ENCODE measurements around the gene HDC. TPM values are rescaled to one million over a fixed set of nuclear protein-coding genes. Genes with fewer than 3 reads are reported as not detected.

The HDC gene
- total RNA-seq, 1 experiment from 2014 or later, result not detected

DNA sequence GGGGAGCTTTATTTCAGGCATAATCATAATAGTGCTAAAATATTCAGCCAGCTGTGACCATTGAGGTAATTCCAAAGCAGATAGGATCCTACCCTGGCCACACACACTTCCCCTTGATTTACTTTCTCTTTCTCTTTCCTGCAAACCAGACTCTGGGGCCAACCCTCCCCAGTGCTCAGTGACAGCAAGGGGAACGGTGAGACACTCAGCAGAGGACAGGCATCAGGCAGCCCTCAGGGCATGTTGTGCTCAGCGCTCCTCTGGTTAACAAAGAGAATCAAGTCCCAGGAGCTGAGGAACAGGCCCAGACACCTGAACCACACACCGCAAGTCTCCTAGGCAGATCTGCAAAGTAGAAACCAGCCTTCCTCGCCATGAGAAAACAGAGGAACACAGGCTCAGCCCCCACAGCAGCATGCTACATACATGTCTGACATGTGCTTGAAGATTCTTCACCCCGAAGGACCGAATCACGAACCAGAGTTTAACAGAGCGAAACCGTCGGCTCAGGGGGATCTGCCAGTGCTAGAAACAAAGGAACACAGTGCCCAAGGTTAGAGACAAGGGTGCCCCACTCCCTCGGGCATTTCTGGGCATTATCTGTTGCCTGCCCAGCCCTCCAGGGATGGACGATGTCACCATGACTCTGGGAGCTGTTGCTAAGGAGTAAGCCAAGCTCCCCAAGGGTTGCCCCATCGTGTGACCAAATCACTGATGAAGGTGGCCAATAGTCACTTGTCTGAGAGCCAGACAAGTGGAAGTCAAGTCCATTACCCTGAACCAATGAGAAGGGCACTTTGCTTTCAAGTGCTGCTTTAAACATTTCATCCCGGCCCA lies 17.5 kb downstream of the HDC start:
- peaks cover 18% of the 10 kb centered on the region for H3K4me1 Mint-ChIP-seq (ENCODE audit: insufficient read depth, unreplicated experiment)
- POLR2A ChIA-PET, result no interaction called here
- intact Hi-C loops (cut with micrococcal nuclease), result no loop called here
- H3K27ac Mint-ChIP-seq (ENCODE audit: low read depth, unreplicated experiment), result no peak overlapping the region
- DNase-seq (ENCODE audit: unreplicated experiment), result no peak
- TF ChIP-seq, protein P1, sequence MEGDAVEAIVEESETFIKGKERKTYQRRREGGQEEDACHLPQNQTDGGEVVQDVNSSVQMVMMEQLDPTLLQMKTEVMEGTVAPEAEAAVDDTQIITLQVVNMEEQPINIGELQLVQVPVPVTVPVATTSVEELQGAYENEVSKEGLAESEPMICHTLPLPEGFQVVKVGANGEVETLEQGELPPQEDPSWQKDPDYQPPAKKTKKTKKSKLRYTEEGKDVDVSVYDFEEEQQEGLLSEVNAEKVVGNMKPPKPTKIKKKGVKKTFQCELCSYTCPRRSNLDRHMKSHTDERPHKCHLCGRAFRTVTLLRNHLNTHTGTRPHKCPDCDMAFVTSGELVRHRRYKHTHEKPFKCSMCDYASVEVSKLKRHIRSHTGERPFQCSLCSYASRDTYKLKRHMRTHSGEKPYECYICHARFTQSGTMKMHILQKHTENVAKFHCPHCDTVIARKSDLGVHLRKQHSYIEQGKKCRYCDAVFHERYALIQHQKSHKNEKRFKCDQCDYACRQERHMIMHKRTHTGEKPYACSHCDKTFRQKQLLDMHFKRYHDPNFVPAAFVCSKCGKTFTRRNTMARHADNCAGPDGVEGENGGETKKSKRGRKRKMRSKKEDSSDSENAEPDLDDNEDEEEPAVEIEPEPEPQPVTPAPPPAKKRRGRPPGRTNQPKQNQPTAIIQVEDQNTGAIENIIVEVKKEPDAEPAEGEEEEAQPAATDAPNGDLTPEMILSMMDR (IDR thresholded peaks at IDR 0.05; ENCODE audit: unreplicated experiment), result no peak
- H3K36me3 Mint-ChIP-seq (ENCODE audit: insufficient read depth, unreplicated experiment), result no peaks in the 10 kb centered on the region
- CTCF ChIA-PET, result interaction anchor here (0.5 to 1.2 kb wide), 5 partner anchors 9 to 1011 kb away, joined by 3 to 4 read pairs (median 3); no protein-coding TSS in a partner anchor
- H3K9me3 Mint-ChIP-seq (ENCODE audit: unreplicated experiment), result no peaks in the 10 kb centered on the region
- H3K4me3 Mint-ChIP-seq (ENCODE audit: unreplicated experiment), result peak overlapping the region; percentile 25
- BruUV-seq (replicated peaks), result no TSS peak
- H3K27me3 Mint-ChIP-seq (ENCODE audit: insufficient read depth, unreplicated experiment), result peaks cover 11% of the 10 kb centered on the region

DNA sequence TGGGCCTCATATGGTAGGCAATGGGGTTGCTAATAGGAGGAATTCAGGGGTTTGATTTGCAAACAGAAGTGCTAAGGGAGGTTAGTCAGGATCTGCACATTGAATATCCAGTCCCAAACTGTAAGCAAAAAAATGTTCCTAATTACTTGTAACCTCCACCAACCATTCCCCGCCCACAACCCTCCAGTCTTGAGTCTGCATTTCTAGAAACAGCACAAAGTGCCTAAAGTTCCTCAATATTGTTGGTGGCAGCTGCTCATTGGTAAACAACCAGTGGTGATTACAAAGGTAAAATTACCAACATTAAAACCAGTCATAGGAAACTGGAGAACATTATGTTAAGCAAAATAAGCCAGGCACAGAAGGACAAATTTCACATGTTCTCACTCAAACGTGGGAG lies 18.9 kb downstream of the HDC start:
- DNase-seq (ENCODE audit: unreplicated experiment), result no peak
- ChIA-PET POLR2A (interaction anchor here (0.6 kb wide), 1 partner anchor 194 kb away, joined by 3 read pairs; no protein-coding TSS in a partner anchor), CTCF (interaction anchor here (0.6 kb wide), 1 partner anchor 8 kb away, joined by 4 read pairs; no protein-coding TSS in a partner anchor)
- Mint-ChIP-seq H3K9me3 (ENCODE audit: unreplicated experiment) (no peaks in the 10 kb centered on the region), H3K4me3 (ENCODE audit: unreplicated experiment) (no peak overlapping the region), H3K27ac (ENCODE audit: low read depth, unreplicated experiment) (no peak overlapping the region), H3K27me3 (ENCODE audit: insufficient read depth, unreplicated experiment) (peaks cover 7% of the 10 kb centered on the region), H3K36me3 (ENCODE audit: insufficient read depth, unreplicated experiment) (no peaks in the 10 kb centered on the region), H3K4me1 (ENCODE audit: insufficient read depth, unreplicated experiment) (peaks cover 18% of the 10 kb centered on the region)
- TF ChIP-seq, protein P1 (IDR thresholded peaks at IDR 0.05; ENCODE audit: unreplicated experiment), result no peak
- intact Hi-C loops (cut with micrococcal nuclease), result no loop called here
- BruUV-seq (replicated peaks), result no TSS peak

DNA sequence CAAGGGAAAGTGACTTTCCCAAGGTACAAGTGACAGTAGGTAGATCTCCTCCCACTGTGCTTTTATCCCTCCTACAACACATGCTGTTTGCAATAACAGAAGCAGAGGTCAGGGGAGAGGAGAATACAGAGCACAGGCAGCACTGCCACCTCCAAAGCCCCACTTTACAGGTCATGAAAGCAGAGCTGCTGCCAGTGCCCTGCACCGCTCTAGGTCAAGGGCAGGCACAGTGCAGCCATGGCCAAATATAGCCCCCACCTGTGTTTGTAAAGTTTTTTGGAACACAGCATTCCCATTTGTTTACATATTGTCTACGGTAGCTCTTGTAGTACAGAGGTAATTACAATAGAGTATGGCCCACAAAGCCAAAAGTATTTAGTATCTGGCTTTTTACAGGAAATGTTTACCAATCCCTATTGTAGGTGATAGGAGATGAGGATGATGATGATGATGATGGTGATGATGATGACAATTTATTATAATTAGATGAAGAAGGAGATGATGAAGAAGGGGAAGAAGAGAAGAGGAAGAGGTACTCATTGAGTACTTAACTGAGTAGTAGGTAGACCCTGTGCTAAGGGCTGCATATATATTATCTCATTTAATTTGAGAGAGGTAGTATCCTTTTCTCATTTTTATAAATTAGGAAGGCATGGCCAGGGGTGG lies 20.4 kb downstream of the HDC start:
- no peaks in the 10 kb centered on the region for H3K36me3 Mint-ChIP-seq (ENCODE audit: insufficient read depth, unreplicated experiment)
- no peak overlapping the region for H3K27ac Mint-ChIP-seq (ENCODE audit: low read depth, unreplicated experiment)
- no peak overlapping the region for H3K4me3 Mint-ChIP-seq (ENCODE audit: unreplicated experiment)
- peaks cover 18% of the 10 kb centered on the region for H3K4me1 Mint-ChIP-seq (ENCODE audit: insufficient read depth, unreplicated experiment)
- ChIA-PET POLR2A (interaction anchor here (0.6 kb wide), 1 partner anchor 1814 kb away, joined by 3 read pairs; no protein-coding TSS in a partner anchor), CTCF (interaction anchor here (0.6 to 1.9 kb wide), 3 partner anchors 10 to 865 kb away, joined by 3 to 4 read pairs (median 3); no protein-coding TSS in a partner anchor)
- H3K9me3 Mint-ChIP-seq (ENCODE audit: unreplicated experiment), result no peaks in the 10 kb centered on the region
- no peaks in the 10 kb centered on the region for H3K27me3 Mint-ChIP-seq (ENCODE audit: insufficient read depth, unreplicated experiment)
- no TSS peak for BruUV-seq (replicated peaks)
- TF ChIP-seq, protein P1 (IDR thresholded peaks at IDR 0.05; ENCODE audit: unreplicated experiment), result no peak
- no peak for DNase-seq (ENCODE audit: unreplicated experiment)
- intact Hi-C loops (cut with micrococcal nuclease), result no loop called here

DNA sequence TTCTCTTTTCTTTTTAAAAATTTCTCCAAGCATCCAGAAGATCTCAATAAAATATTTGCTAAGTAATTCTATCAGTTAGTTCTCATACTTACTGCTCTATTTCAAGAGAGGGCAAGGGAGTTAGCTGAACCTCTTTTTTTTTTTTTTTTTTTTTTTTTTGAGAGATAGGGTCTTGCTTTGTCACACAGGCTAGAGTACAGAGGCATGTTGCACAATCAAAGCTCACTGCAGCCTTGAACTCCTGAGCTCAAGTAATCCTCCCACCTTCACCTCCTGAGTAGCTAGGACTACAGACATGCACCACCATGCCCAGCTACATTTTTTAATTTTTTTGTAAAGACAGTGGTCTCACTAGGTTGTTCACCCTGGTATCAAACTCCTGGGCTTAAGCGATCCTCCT lies 21.4 kb downstream of the HDC start:
- Mint-ChIP-seq H3K9me3 (ENCODE audit: unreplicated experiment) (no peaks in the 10 kb centered on the region), H3K27ac (ENCODE audit: low read depth, unreplicated experiment) (no peak overlapping the region), H3K36me3 (ENCODE audit: insufficient read depth, unreplicated experiment) (no peaks in the 10 kb centered on the region), H3K27me3 (ENCODE audit: insufficient read depth, unreplicated experiment) (no peaks in the 10 kb centered on the region), H3K4me3 (ENCODE audit: unreplicated experiment) (no peak overlapping the region), H3K4me1 (ENCODE audit: insufficient read depth, unreplicated experiment) (peaks cover 10% of the 10 kb centered on the region)
- TF ChIP-seq, protein P1 (IDR thresholded peaks at IDR 0.05; ENCODE audit: unreplicated experiment), result no peak
- intact Hi-C loops (cut with micrococcal nuclease), result no loop called here
- DNase-seq (ENCODE audit: unreplicated experiment), result no peak
- no TSS peak for BruUV-seq (replicated peaks)
- ChIA-PET POLR2A (interaction anchor here (0.6 kb wide), 1 partner anchor 1815 kb away, joined by 3 read pairs; no protein-coding TSS in a partner anchor), CTCF (interaction anchor here (0.5 to 1.9 kb wide), 4 partner anchors 9 to 1330 kb away, joined by 3 to 4 read pairs (median 3); no protein-coding TSS in a partner anchor)

Measured in MCF 10A (cell line).